Endodermal cell (in vitro differentiated cells): Measurements from ENCODE around the gene MXD3. TPM values are rescaled to one million over a fixed set of nuclear protein-coding genes. Genes with fewer than 3 reads are reported as not detected.
A peak's percentile ranks its signal among the peaks of the same experiment; 100 is the strongest.

Source experiments
- DNase-seq: peaks from one replicate; pipeline ENCODE4 v3.0.0-alpha.2; 2017
- H3K27ac ChIP-seq: 2 replicates; pipeline ENCODE4 v1.5.1; 2013; ENCODE audit warnings: mild to moderate bottlenecking, low read depth, low read length, moderate library complexity
- H3K27me3 ChIP-seq: 2 replicates; pipeline ENCODE4 v1.6.1; 2013; ENCODE audit warnings: mild to moderate bottlenecking, low read length, moderate library complexity; ENCODE audit not compliant: insufficient read depth, control insufficient read depth, poor library complexity, severe bottlenecking
- H3K36me3 ChIP-seq: 2 replicates; pipeline ENCODE4 v1.7.0; 2013; ENCODE audit warnings: mild to moderate bottlenecking, low read length, moderate library complexity; ENCODE audit not compliant: control insufficient read depth, insufficient read depth
- H3K4me1 ChIP-seq: one replicate; pipeline ENCODE4 v1.7.0; 2013; ENCODE audit warnings: low read length; ENCODE audit not compliant: control insufficient read depth, insufficient read depth
- H3K4me3 ChIP-seq: 2 replicates; pipeline ENCODE4 v1.5.1; 2013; ENCODE audit warnings: mild to moderate bottlenecking, low read length, moderate library complexity
- H3K9ac ChIP-seq: 2 replicates; pipeline ENCODE4 v1.6.1; 2013; ENCODE audit warnings: mild to moderate bottlenecking, low read length, moderate library complexity; ENCODE audit not compliant: poor library complexity, severe bottlenecking; ENCODE audit errors: extremely low read depth
- H3K9me3 ChIP-seq: 2 replicates; pipeline ENCODE4 v1.6.1; 2013; ENCODE audit warnings: mild to moderate bottlenecking, low read length, moderate library complexity; ENCODE audit not compliant: control insufficient read depth
- H3K27ac Mint-ChIP-seq: 2 replicates; pipeline ENCODE4 v1.8.0; 2020; ENCODE audit warnings: mixed read lengths
- H3K27me3 Mint-ChIP-seq: 2 replicates; pipeline ENCODE4 v1.8.0; 2021; ENCODE audit warnings: mild to moderate bottlenecking, mixed read lengths; ENCODE audit not compliant: insufficient read depth
- H3K36me3 Mint-ChIP-seq: 2 replicates; pipeline ENCODE4 v1.8.0; 2020; ENCODE audit warnings: low read depth, mixed read lengths
- H3K4me1 Mint-ChIP-seq: 2 replicates; pipeline ENCODE4 v1.8.0; 2020; ENCODE audit warnings: mixed read lengths
- H3K4me3 Mint-ChIP-seq: 2 replicates; pipeline ENCODE4 v1.8.0; 2020; ENCODE audit warnings: mild to moderate bottlenecking, moderate library complexity, mixed read lengths
- H3K9me3 Mint-ChIP-seq: 2 replicates; pipeline ENCODE4 v1.8.0; 2020; ENCODE audit warnings: mild to moderate bottlenecking, mixed read lengths
- WGBS, 2 experiments: methylation state at CpG; one replicate each; pipeline versions ENCODE4 v1.1.5 to v1.1.7; 2013; ENCODE audit warnings: missing lambda C conversion rate in 2 of 2, mixed read lengths in 1 of 2; ENCODE audit not compliant: insufficient coverage in 1 of 2, insufficient read length in 1 of 2; 5-methylcytosine and 5-hydroxymethylcytosine counted together
- total RNA-seq, 2 donors: library from RNA; stranded (reverse); fragmentation: NEBNext Ultra II Directional in 1 of 2; extraction: Animal tissue kit (Norgen Biotek cat#: 25700) in 1 of 2; gene quantifications; 2 replicates in 1 of 2; 3 replicates in 1 of 2; pipeline ENCODE4 v1.2.1, GENCODE V29; 2021
- TF ChIP-seq, protein P1 (sequence below): fragments of 200-600 bp; sonication (generic); conservative IDR thresholded peaks from 2 replicates; pipeline ENCODE4 v1.5.0; 2021; ENCODE audit warnings: antibody characterized with exemption, mild to moderate bottlenecking

The MXD3 gene
- total RNA-seq, 2 donors from 2014 or later = 14.2 to 20.4 TPM

DNA sequence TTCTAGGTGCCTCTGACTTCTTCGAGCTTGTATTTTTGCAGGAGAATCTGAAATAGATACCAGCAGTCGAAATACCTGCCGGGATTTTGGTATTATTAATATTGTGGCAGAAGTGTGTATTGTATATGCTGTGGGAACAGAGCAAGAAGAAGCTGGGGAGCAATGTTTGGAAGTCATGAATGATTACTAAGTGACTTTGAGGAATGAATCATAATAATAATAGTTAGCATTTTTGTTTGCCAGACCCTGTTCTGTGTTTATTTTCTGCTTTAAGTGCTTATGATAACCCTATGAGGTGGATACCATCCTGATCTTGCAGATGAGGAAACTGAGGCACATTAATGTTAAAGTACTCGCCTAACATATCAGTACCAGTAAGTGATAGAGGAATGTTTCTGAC is 40.6 kb downstream of the MXD3 start:
- Histone ChIP-seq H3K4me3 (no peak overlapping the region), H3K9ac (no peak overlapping the region), H3K9me3 (no peaks in the 10 kb centered on the region), H3K36me3 (peaks cover 93% of the 10 kb centered on the region), H3K27ac (no peak overlapping the region), H3K27me3 (no peaks in the 10 kb centered on the region), H3K4me1 (no peaks in the 10 kb centered on the region)
- Mint-ChIP-seq H3K27me3 (no peaks in the 10 kb centered on the region), H3K36me3 (peaks cover 85% of the 10 kb centered on the region), H3K4me3 (no peak overlapping the region), H3K27ac (peak overlapping the region; percentile 49), H3K9me3 (no peaks in the 10 kb centered on the region), H3K4me1 (peaks cover 4% of the 10 kb centered on the region)
- WGBS, 2 experiments = 99 to 100% methylated on average over 3 to 4 of the region's 4 CpGs
- TF ChIP-seq, protein P1, sequence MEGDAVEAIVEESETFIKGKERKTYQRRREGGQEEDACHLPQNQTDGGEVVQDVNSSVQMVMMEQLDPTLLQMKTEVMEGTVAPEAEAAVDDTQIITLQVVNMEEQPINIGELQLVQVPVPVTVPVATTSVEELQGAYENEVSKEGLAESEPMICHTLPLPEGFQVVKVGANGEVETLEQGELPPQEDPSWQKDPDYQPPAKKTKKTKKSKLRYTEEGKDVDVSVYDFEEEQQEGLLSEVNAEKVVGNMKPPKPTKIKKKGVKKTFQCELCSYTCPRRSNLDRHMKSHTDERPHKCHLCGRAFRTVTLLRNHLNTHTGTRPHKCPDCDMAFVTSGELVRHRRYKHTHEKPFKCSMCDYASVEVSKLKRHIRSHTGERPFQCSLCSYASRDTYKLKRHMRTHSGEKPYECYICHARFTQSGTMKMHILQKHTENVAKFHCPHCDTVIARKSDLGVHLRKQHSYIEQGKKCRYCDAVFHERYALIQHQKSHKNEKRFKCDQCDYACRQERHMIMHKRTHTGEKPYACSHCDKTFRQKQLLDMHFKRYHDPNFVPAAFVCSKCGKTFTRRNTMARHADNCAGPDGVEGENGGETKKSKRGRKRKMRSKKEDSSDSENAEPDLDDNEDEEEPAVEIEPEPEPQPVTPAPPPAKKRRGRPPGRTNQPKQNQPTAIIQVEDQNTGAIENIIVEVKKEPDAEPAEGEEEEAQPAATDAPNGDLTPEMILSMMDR = no peak
- no peak for DNase-seq

DNA sequence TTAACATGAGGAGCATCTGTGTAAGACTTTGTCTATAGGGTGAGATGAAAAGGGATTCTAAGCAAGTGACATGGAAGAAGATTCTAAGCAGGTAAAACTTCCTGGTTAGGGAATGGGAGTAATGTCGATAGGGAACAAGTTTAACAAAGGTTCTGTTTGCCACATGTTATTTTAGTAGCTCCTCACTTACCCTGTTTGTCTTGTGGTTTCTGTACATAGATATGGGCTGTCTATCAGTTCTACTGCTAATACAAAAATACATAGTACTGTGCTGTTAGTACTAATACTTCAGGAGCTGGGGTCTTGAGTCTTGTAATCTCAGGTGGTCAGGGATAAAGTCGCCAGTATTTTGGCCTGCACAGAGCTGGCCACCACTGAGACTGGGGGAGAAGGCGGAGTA is 41.0 kb downstream of the MXD3 start:
- Histone ChIP-seq H3K9me3 (no peaks in the 10 kb centered on the region), H3K9ac (no peak overlapping the region), H3K4me3 (no peak overlapping the region), H3K27me3 (no peaks in the 10 kb centered on the region), H3K36me3 (peaks cover 93% of the 10 kb centered on the region), H3K27ac (no peak overlapping the region), H3K4me1 (no peaks in the 10 kb centered on the region)
- Mint-ChIP-seq H3K27me3 (no peaks in the 10 kb centered on the region), H3K9me3 (no peaks in the 10 kb centered on the region), H3K27ac (peak overlapping the region; percentile 49), H3K4me3 (no peak overlapping the region), H3K36me3 (peaks cover 87% of the 10 kb centered on the region), H3K4me1 (peaks cover 4% of the 10 kb centered on the region)
- TF ChIP-seq, protein P1 = no peak
- no peak for DNase-seq
- WGBS, 2 experiments = 94 to 100% methylated on average over 2 to 3 of the region's 3 CpGs

DNA sequence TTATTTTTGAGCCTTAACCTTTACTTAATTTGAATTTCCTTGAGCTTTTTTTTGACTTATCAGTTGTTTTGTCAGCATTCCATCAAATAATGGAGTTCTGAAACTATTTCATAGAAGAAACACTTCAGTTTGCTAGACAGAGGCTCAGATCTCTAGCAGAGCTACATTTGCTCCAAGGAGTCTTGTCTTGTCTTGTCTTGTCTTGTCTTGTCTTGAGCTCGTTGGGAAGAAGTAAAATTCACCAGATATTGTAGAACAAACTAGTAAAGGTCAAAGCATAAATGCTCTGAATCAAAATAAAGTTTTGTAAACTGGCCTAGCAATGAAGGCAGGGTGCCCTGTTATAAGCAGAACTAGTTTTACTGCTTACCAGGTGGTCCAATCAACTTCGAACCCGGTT is 41.7 kb downstream of the MXD3 start:
- Mint-ChIP-seq H3K9me3 (no peaks in the 10 kb centered on the region), H3K4me3 (no peak overlapping the region), H3K4me1 (peaks cover 4% of the 10 kb centered on the region), H3K27me3 (no peaks in the 10 kb centered on the region), H3K27ac (no peak overlapping the region), H3K36me3 (peaks cover 90% of the 10 kb centered on the region)
- Histone ChIP-seq H3K27ac (no peak overlapping the region), H3K27me3 (no peaks in the 10 kb centered on the region), H3K36me3 (peaks cover 93% of the 10 kb centered on the region), H3K9me3 (no peaks in the 10 kb centered on the region), H3K4me1 (no peaks in the 10 kb centered on the region), H3K4me3 (no peak overlapping the region), H3K9ac (no peak overlapping the region)
- no peak for DNase-seq
- WGBS, 2 experiments = 94 to 100% methylated on average over 2 to 3 of the region's 3 CpGs
- TF ChIP-seq, protein P1 = no peak
